Uterine smooth muscle cell (primary cell): ENCODE measurements around the gene KIF13A. TPM values are rescaled to one million over a fixed set of nuclear protein-coding genes. Genes with fewer than 3 reads are reported as not detected.

Experiments
- total RNA-seq: library from RNA; depleted of rRNA; stranded (reverse); fragments of >200 nt; gene quantifications from 2 replicates; pipeline ENCODE4 v1.2.3, GENCODE V29; 2014

Gene KIF13A
- 78.9 and 96.1 TPM in 2 replicates for total RNA-seq

DNA sequence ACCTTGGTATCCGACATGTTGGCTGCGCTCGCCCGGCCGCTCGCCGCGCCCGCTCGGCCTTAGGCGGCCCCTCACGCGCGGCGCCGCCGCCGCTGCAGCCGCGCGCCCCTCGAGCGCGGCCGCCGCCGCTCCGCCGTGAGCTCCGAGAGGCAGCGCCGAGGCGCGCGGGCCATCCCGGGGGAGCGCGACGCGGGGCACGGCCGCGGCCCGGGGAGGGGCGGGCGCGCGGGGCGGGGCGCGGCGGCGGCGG lies at the start of gene KIF13A:
KIF13A (minus strand) TSS at position 189 of the 250 bp plus-strand sequence; CDS start at position 17, 172 bp downstream.

Other genes starting within 250 kb of the KIF13A start
- gene NHLRC1, start 135.0 kb upstream of the KIF13A start, total RNA-seq = 2.7 and 3.3 TPM in 2 replicates
- 27.4 and 55.6 TPM in 2 replicates for gene TPMT, start 167.4 kb upstream of the KIF13A start, total RNA-seq
- 29.7 and 30.4 TPM in 2 replicates for gene KDM1B, start 167.8 kb upstream of the KIF13A start, total RNA-seq